ENCODE data around the gene OR56A5. TPM values are rescaled to one million over a fixed set of nuclear protein-coding genes. Genes with fewer than 3 reads are reported as not detected.

Gene OR56A5
- total and polyA plus RNA-seq, 2 donors (not counting 3 experiments of a cell fraction or from before 2014, with no cell fraction given), result not detected

- ChIA-PET CTCF (no interaction called here), POLR2A (no interaction called here)
- dilution Hi-C loops (cut with MboI; ENCODE audit: extremely low pct_ligation_motif_present, low sequenced_read_pairs), result no loop called here
These were observed 44.5 kb downstream of the OR56A5 start for GRCh38 chr11:5923794-5924193.

More at GRCh38 chr11:5923794-5924193, 44.5 kb downstream of the OR56A5 start:
- Histone ChIP-seq H3K4me2 (ENCODE audit: insufficient read depth, low read length) (no peak overlapping the region), H3K9ac (replicated peaks; ENCODE audit: extremely low read depth, insufficient read depth, low read length) (no peak overlapping the region), H4K20me1 (replicated peaks; ENCODE audit: control insufficient read depth, extremely low read depth, insufficient read depth, low read length) (no peaks in the 10 kb centered on the region), H3K9me1 (replicated peaks; ENCODE audit: control insufficient read depth, extremely low read depth, insufficient read depth, low read length) (no peaks in the 10 kb centered on the region), H3K79me2 (ENCODE audit: control insufficient read depth, insufficient read depth, low read length) (no peaks in the 10 kb centered on the region), H2AFZ (ENCODE audit: low read depth, low read length) (no peak overlapping the region), H3K27me3 (ENCODE audit: control insufficient read depth in 2 of 2, insufficient read depth in 2 of 2, low read length in 2 of 2) (no peaks in the 10 kb centered on the region), H3K36me3 (ENCODE audit: control insufficient read depth in 2 of 2, extremely low read depth in 1 of 2, insufficient read depth in 2 of 2, low read length in 2 of 2) (no peaks in the 10 kb centered on the region), H3K27ac (ENCODE audit: insufficient read depth, low read depth, low read length) (no peak overlapping the region), H3K4me3 (replicated peaks in 1 of 3; ENCODE audit: insufficient read depth in 1 of 3, low read depth in 1 of 3, low read length in 3 of 3) (no peak overlapping the region), H3K9me3 (replicated peaks; ENCODE audit: control insufficient read depth, insufficient read depth, low read length) (no peaks in the 10 kb centered on the region), H3K4me1 (ENCODE audit: control insufficient read depth, extremely low read depth, insufficient read depth, low read length) (no peaks in the 10 kb centered on the region)
- TF ChIP-seq GATA2 (IDR thresholded peaks at IDR 0.05; ENCODE audit: insufficient read depth, insufficient read length, low read depth, low read length), result no peak
- no peak for TF ChIP-seq EZH2 (IDR thresholded peaks at IDR 0.05; ENCODE audit: borderline replicate concordance, low read depth, low read length, severe bottlenecking)
- no peak for TF ChIP-seq JUN (IDR thresholded peaks at IDR 0.05; ENCODE audit: borderline replicate concordance, insufficient read depth, insufficient read length, low read depth)
- no peak for TF ChIP-seq MYC (IDR thresholded peaks at IDR 0.05; ENCODE audit: low read depth, low read length)
- TF ChIP-seq MAX (IDR thresholded peaks at IDR 0.05; ENCODE audit: insufficient read depth, insufficient read length), result no peak
- no peak for TF ChIP-seq CTCF (IDR thresholded peaks at IDR 0.05; ENCODE audit: extremely low read depth in 1 of 2, insufficient read depth in 1 of 2, low read depth in 1 of 2, low read length in 2 of 2)
- no peak for TF ChIP-seq POLR2AphosphoS5 (IDR thresholded peaks at IDR 0.05; ENCODE audit: insufficient read depth, low read depth, low read length)
- no peak for TF ChIP-seq FOS (IDR thresholded peaks at IDR 0.05; ENCODE audit: borderline replicate concordance, insufficient read depth, low read length)
- TF ChIP-seq POLR2A (IDR thresholded peaks at IDR 0.05; ENCODE audit: low read depth, low read length), result no peak
- no TSS peak for BruUV-seq (replicated peaks)
- intact Hi-C loops (cut with micrococcal nuclease), result no loop called here
- DNase-seq (ENCODE audit: low read depth, low spot score) (no peak), FAIRE-seq (no peak)

Data from endothelial cell of umbilical vein (primary cell).